ENCODE data around the gene EEPD1.
"Not testable (repeated sequence)": the region's sequence is repeated elsewhere in the genome, so short reads cannot be mapped to it uniquely, and the experiment has no call there.

The EEPD1 gene

DNA sequence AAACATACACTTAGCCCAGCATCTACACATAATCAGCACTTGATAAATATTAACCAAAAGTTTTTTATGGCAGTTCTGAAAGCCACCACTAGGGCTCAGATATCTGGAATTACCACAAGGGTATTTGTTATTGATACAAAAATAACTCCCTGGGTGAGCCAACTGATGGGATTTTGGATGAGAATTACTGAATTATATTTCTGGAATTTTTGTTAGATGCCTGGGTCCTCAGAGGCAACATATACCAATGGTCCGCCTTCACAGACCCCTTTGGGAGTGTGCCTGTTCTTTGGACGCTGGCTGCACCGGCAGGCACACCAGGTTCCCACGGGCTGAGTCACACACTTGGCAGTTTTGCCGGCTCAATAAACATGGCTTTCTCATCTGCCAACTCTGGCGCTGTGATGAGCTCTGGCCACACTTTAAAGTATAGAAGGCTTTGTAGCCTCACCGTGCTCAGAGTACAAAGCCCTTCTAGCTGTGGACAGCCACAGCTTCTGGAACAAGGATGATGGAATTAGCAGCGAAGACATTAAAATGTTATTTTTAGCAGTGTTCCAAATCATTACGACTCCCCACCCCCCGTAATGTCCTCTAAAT lies 24.5 kb upstream of the EEPD1 start:
- DNase-seq (ENCODE audit: low spot score), result peak; percentile 41

GRCh38 chr7:36129048-36129534 lies 24.0 kb upstream of the EEPD1 start:
- DNase-seq (ENCODE audit: low spot score), result no peak

DNA sequence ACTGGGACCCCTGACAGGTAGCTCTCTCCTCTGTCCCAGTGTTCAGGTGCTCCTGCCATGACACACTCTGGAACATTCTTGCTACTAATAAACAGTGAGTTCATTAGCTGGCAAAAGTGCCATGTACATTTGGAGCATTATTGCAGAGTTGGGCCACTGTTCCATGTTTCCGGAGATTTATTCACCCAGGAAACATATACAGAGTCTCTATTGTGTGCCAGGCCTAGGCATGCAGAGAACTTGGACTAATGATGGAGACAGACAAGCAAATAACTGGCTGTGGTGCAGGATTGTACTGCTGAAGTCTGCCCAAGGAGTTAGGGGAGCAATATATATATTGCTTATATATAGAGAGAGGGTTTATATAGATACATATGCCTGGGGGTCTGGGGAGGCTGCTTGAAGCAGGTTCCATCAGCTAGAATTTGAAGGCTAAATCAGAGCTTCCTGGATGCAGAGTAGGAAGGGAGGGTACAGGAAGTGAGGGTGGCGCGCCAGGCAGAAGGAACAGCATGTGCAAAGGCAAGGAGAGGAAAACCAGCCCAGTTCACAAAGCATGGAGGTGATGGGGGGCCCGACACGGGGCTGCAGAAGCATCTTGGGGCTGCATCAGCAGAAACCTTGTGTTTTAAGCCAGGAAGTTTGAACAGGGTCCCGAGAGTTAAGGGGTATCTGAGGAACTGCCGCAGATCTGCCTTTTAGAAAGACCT lies 22.7 kb upstream of the EEPD1 start:
- DNase-seq (ENCODE audit: low spot score), result no peak

DNA sequence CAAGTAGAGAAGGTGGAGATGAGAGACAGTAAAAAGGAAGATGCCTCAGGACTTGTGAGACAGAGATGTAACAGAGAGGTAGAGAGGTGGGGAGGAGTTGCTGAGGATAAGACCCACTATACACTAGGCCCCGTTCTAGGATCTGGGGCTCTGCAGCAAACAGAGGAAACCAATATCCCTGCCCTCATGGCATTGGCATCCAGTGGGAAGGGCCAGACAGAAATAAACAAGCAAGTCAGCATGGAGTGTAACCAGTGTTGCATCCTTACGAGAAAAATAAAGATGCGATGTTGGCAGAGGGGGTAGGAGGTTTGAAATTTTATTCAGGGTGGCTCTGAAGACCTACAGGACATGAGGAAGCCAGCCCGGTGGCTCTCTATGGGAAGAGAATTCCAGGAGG lies 22.0 kb upstream of the EEPD1 start:
- no peak for DNase-seq (ENCODE audit: low spot score)

DNA sequence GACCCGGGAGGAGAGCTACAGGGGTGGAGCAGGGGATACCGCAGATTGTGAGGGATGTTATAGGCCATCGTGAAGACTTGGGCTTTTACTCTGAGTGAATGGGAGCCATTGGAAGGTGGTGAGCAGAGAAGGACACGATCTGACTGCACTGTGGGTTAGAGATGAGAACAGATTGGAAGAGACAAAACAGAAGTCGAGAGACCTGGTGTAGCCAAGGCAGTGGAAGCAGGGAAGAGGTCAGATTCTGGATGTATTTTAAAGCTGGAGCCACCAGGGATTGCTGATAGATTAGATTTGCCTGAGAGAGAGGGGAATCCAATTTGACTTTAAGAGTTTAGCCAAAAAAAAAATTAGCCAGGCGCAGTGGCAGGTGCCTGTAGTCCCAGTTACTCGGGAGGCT lies 21.6 kb upstream of the EEPD1 start:
- DNase-seq (ENCODE audit: low spot score), result no peak

GRCh38 chr7:36132012-36132411 lies 21.0 kb upstream of the EEPD1 start:
- DNase-seq (ENCODE audit: low spot score), result no peak

DNA sequence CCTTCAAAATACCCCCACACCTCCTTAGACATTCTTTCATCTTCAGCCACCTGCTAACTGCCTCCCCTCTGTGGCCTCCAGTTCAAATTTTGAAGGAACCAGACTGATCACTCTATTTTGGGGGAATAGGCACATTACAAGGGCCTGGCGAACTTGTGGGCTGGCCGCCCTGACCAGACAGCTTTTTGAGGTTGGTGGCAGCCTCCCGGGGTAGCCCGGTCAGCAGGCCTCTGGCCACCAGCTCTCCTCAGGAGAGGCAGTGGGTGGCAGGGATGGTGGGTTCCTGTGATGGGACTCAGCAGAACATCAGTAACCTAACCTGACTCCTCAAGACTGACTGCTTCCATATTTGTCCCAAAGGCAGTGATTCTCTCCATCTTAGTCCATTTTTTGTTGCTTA lies 17.4 kb upstream of the EEPD1 start:
- DNase-seq (ENCODE audit: low spot score), result no peak

- DNase-seq (ENCODE audit: low spot score), result no peak
These were observed 15.8 kb upstream of the EEPD1 start for GRCh38 chr7:36137258-36137657.

- DNase-seq (ENCODE audit: low spot score), result no peak
These were observed 15.3 kb upstream of the EEPD1 start for GRCh38 chr7:36137754-36138153.

DNA sequence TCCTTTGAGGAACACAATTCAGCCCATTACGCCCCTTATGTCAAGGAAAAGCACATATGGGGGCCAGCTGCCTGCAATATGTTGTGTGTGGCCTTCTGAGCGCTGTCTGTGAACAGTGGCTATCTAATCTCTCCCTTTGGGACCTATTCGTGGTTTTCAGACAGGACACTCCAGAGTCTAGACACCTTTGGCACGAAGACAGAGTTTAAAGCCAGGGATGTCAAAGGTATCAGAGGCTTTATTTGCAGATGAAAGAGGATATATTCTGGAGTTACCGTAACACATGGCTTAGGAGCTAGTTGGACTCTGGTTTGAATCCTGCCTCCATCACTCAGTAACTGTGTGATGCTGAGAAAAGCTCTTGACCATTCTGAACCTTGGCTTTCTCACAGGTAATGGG lies 14.8 kb upstream of the EEPD1 start:
- DNase-seq (ENCODE audit: low spot score), result no peak

DNA sequence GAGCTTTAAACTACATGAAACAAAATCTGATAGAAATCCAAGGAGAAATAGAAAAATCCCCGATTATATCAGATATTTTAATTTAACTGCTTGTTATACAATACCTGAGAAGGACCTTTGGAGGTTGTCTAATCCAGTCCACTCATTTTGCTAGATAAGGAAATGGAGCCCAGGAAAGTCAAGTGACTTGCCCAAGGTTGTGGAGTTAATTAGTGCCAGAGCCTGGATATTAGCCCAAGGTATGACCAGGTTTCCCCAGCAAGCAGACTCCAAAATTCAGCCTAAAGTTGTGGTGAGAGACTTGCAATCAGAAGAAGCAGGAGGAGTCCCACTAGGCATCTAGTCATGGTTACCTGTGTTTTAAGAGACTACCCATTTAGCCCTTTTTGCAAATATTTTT lies 11.7 kb upstream of the EEPD1 start:
- DNase-seq (ENCODE audit: low spot score), result no peak

DNA sequence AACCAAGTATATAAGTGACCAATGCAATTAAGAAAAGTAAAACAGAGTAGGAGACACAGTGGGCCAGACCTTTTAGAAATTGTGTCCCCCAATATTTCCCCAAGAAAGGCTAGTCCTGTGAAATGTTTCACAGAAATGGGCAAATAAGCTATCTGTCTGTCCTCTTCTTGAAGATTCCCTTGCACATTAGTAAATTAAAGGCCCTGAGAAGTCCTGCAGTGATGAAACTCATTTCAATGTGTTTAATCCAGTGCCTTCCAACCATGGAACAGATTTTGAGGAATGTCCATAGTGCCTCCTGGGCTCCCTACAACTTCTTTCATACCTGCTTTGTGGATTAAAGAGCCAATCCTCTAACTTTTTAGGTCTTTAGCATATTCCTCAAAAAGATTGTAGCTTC lies 11.2 kb upstream of the EEPD1 start:
- no peak for DNase-seq (ENCODE audit: low spot score)

DNA sequence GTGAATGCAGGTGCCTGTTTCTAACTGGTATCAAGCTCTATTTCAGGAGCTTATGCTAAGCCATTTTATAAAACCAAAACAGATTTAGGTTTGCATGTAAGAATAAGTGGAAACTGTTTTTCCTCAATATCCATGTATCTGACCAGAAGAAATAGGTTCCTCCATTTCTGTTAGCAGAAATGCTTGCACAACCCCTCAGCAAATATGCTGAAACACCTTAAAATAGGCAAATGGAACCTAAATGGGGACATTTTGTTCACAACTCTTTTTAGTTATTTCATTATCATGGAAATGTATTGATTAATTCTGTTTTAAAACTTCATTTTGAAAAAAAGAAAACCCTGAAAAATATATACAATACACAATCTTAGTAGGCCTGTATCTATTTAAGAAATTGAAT lies 8.9 kb upstream of the EEPD1 start:
- no peak for DNase-seq (ENCODE audit: low spot score)

- DNase-seq (ENCODE audit: low spot score), result no peak
These were observed 7.4 kb upstream of the EEPD1 start for GRCh38 chr7:36145686-36146085.

DNA sequence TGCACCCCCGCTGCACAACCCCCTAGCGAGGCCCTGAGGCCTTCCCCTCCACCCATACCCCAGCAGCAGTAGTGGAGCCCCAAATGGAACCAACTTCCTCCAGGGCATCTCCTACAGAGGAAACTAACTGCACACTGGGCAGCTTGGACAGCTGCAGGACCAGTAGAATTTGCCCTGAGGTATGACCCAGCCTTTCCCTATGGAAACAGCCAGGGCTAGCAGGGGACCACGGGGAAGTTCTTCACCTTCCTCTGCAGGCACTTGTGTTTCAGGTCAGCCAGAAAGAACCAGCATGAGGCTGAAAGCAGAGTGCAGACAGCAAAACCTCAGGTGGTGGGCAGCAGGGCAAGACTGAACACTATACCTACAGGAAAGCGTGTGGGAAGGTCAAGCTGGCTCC lies 5.7 kb upstream of the EEPD1 start:
- no peak for DNase-seq (ENCODE audit: low spot score)

GRCh38 chr7:36148422-36149065 lies 4.5 kb upstream of the EEPD1 start:
- no peak for DNase-seq (ENCODE audit: low spot score)

DNA sequence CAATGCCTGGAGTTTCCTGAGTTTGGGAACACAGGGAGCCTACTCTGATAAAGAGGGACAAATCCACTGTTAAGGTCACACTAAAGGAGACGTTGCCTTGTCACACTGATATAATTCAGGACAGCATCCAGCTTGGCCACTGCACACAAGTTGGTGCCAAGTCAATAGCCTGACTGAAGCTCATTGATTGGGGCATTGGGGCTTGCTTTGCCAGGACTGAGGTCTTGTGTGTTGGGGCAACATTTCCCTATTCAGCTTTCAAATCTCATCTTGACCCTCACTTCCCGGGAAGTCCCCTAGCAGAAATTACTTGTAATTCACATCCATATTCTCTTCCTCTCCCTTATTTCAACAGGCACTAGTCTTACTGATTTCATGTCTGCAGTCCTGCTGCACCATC lies 3.8 kb upstream of the EEPD1 start:
- DNase-seq (ENCODE audit: low spot score), result not testable (repeated sequence)

- no peak for DNase-seq (ENCODE audit: low spot score)
These were observed 3.2 kb upstream of the EEPD1 start for GRCh38 chr7:36149694-36150452.

GRCh38 chr7:36151921-36152755 lies 916 bp upstream of the EEPD1 start:
- no peak for DNase-seq (ENCODE audit: low spot score)

DNA sequence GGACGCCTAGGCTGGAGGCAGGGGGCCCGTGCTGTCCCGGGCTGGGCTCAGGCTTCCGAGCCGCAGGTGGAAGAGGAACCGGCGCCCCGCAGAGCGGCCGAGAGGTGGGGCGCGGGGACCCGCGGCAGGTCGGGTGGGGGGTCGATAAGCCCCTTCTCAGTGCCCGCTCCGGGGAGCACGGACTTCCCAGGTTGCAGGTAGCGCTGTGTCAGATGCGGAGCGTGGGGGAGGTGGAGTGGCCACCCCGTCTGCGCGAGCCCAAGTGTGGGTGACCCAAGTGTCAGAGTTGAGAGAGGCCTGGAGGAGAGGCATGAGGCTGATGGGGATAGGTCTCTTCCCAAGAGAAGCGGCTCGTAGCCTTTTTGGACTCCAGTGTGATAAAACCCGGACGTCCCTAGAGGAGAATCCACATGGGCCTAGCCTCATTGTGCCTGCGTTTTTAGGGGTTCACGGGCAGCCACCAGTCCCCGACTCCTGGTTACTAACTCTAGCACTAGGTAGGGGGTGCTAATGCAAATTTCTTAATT lies 580 bp downstream of the EEPD1 start:
- peak; percentile 32 for DNase-seq (ENCODE audit: low spot score)

All from HuH-7.5 (cell line).